B cell (primary cell): Measurements from ENCODE around the gene WDR45.

Experiments
- EZH2 ChIP-seq: IDR thresholded peaks from 2 replicates; pipeline ENCODE4 v1.6.1; 2012; ENCODE audit warnings: borderline replicate concordance, low read depth, mild to moderate bottlenecking, moderate library complexity, low read length; ENCODE audit not compliant: insufficient read depth, poor library complexity, severe bottlenecking
- TF ChIP-seq, protein P1 (sequence below): fragments of 200-600 bp; IDR thresholded peaks from one replicate; pipeline ENCODE4 v1.8.0; 2022; ENCODE audit warnings: antibody characterized with exemption, mild to moderate bottlenecking

DNA sequence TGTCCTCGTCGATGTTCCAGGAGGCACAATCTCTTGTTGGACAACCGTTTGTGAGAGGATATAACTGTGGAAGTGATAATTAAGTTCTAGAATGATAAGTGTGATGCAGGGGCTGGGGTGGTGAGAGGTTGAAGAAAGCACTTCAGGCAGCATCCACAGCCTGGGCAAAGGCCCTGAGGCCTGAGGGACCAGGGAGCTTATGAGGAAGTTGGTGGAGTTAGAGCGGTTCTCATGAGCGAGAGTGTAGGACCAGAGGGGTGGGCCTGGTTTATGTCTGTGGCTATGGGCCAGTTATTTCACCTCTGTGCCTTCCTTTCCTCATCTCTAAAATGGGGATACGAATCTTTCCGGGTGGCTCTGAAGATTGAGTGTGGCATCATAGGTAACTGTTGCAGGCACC lies 18.2 kb downstream of the WDR45 start:
- TF ChIP-seq, protein P1, sequence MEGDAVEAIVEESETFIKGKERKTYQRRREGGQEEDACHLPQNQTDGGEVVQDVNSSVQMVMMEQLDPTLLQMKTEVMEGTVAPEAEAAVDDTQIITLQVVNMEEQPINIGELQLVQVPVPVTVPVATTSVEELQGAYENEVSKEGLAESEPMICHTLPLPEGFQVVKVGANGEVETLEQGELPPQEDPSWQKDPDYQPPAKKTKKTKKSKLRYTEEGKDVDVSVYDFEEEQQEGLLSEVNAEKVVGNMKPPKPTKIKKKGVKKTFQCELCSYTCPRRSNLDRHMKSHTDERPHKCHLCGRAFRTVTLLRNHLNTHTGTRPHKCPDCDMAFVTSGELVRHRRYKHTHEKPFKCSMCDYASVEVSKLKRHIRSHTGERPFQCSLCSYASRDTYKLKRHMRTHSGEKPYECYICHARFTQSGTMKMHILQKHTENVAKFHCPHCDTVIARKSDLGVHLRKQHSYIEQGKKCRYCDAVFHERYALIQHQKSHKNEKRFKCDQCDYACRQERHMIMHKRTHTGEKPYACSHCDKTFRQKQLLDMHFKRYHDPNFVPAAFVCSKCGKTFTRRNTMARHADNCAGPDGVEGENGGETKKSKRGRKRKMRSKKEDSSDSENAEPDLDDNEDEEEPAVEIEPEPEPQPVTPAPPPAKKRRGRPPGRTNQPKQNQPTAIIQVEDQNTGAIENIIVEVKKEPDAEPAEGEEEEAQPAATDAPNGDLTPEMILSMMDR = no peak
- no peak for TF ChIP-seq EZH2
